HL-60 (cell line): ENCODE data around the gene COX10.

Experiments used
- CTCF ChIP-seq: IDR thresholded peaks from one replicate; pipeline ENCODE4 v1.5.1; 2011; ENCODE audit warnings: low read length, control low read depth, inconsistent platforms; ENCODE audit not compliant: insufficient read depth
- POLR2AphosphoS5 ChIP-seq: IDR thresholded peaks from 2 replicates; pipeline ENCODE4 v1.6.1; 2012; ENCODE audit warnings: low read depth

GRCh38 chr17:14061666-14062560 lies 7.4 kb upstream of the COX10 start:
- TF ChIP-seq POLR2AphosphoS5 (no peak), CTCF (no peak)
